Measurements from ENCODE around the gene FBXO41.

The FBXO41 gene

DNA sequence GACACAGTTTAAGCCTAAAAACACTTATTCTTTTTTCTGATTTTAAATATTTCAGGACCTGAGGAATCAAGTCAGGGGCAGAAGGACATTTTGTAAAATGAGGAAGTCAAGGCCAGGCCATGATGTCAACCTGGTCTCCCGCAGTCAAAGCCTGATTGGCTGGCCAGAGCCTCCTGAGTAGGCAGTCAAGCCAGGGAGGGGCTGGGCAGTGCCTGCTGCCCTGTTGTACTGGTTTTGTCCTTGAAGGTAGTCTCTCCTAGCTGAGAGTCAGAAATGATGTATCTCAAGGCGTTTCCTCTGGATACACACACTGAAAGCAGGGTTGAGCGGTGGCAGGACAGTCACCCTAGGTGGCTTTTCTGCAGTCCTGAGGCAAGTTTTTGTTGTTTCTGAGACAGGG lies 30.4 kb downstream of the FBXO41 start:
- no peaks in the 10 kb centered on the region for H3K79me2 ChIP-seq (ENCODE audit: control insufficient read depth, low read length)
- no peaks in the 10 kb centered on the region for H3K9me2 ChIP-seq (replicated peaks; ENCODE audit: control insufficient read depth, low read length)
- H3K4me1 ChIP-seq (ENCODE audit: control insufficient read depth, low read length), result peaks cover 14% of the 10 kb centered on the region
- peaks cover 88% of the 10 kb centered on the region for H3K36me3 ChIP-seq (ENCODE audit: control insufficient read depth, low read length)
- TF ChIP-seq, protein P1, sequence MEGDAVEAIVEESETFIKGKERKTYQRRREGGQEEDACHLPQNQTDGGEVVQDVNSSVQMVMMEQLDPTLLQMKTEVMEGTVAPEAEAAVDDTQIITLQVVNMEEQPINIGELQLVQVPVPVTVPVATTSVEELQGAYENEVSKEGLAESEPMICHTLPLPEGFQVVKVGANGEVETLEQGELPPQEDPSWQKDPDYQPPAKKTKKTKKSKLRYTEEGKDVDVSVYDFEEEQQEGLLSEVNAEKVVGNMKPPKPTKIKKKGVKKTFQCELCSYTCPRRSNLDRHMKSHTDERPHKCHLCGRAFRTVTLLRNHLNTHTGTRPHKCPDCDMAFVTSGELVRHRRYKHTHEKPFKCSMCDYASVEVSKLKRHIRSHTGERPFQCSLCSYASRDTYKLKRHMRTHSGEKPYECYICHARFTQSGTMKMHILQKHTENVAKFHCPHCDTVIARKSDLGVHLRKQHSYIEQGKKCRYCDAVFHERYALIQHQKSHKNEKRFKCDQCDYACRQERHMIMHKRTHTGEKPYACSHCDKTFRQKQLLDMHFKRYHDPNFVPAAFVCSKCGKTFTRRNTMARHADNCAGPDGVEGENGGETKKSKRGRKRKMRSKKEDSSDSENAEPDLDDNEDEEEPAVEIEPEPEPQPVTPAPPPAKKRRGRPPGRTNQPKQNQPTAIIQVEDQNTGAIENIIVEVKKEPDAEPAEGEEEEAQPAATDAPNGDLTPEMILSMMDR (IDR thresholded peaks at IDR 0.05; ENCODE audit: low read depth, low read length, poor library complexity, severe bottlenecking), result no peak
- H3K27ac ChIP-seq (ENCODE audit: low read depth, low read length), result no peak overlapping the region
- H3K27me3 ChIP-seq (ENCODE audit: control insufficient read depth, low read length), result no peaks in the 10 kb centered on the region
- no peak overlapping the region for H3K4me3 ChIP-seq (ENCODE audit: low read length)
- no peak overlapping the region for H3K4me2 ChIP-seq (ENCODE audit: low read length)
- H4K20me1 ChIP-seq (ENCODE audit: control insufficient read depth, insufficient read depth, low read depth, low read length), result peaks cover 3% of the 10 kb centered on the region; the same call in 1 of the 2 replicates
- H3F3A ChIP-seq (ENCODE audit: control insufficient read depth, insufficient read depth), result peaks cover 30% of the 10 kb centered on the region
- no peaks in the 10 kb centered on the region for H3K9me3 ChIP-seq (ENCODE audit: control insufficient read depth, insufficient read depth, low read length)

DNA sequence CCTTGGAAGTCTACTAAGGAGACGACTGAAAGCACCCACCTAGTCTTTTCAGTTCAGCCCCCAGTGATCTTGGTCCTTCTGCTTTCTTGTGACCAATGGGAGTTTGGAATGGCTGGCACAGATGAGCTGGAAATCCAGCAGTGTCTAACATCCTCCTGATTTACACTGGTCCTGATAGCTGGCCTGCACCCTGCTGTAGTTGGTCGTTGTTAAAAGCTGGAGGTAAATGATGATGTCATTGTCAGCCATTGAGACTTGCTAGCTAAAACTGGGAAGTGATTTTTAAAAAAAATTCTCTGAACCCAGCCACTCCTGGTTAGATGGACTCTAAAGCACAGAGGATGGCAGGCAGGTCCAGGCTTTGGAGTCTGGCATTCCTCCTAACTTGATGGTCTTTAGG lies 30.9 kb downstream of the FBXO41 start:
- Histone ChIP-seq H3K36me3 (ENCODE audit: control insufficient read depth, low read length) (peaks cover 88% of the 10 kb centered on the region), H3K4me2 (ENCODE audit: low read length) (no peak overlapping the region), H3K4me3 (ENCODE audit: low read length) (no peak overlapping the region), H3K27ac (ENCODE audit: low read depth, low read length) (no peak overlapping the region; the same call in 1 of the 2 replicates), H3K9me2 (replicated peaks; ENCODE audit: control insufficient read depth, low read length) (no peaks in the 10 kb centered on the region), H3K27me3 (ENCODE audit: control insufficient read depth, low read length) (no peaks in the 10 kb centered on the region), H3K4me1 (ENCODE audit: control insufficient read depth, low read length) (peaks cover 8% of the 10 kb centered on the region), H4K20me1 (ENCODE audit: control insufficient read depth, insufficient read depth, low read depth, low read length) (peaks cover 3% of the 10 kb centered on the region; the same call in 1 of the 2 replicates), H3F3A (ENCODE audit: control insufficient read depth, insufficient read depth) (peaks cover 32% of the 10 kb centered on the region), H3K9me3 (ENCODE audit: control insufficient read depth, insufficient read depth, low read length) (no peaks in the 10 kb centered on the region), H3K79me2 (ENCODE audit: control insufficient read depth, low read length) (no peaks in the 10 kb centered on the region)
- TF ChIP-seq, protein P1 (IDR thresholded peaks at IDR 0.05; ENCODE audit: low read depth, low read length, poor library complexity, severe bottlenecking), result no peak
- TF ChIP-seq EZH2phosphoT487 (IDR thresholded peaks at IDR 0.05; ENCODE audit: borderline replicate concordance, low read length), result no peak

DNA sequence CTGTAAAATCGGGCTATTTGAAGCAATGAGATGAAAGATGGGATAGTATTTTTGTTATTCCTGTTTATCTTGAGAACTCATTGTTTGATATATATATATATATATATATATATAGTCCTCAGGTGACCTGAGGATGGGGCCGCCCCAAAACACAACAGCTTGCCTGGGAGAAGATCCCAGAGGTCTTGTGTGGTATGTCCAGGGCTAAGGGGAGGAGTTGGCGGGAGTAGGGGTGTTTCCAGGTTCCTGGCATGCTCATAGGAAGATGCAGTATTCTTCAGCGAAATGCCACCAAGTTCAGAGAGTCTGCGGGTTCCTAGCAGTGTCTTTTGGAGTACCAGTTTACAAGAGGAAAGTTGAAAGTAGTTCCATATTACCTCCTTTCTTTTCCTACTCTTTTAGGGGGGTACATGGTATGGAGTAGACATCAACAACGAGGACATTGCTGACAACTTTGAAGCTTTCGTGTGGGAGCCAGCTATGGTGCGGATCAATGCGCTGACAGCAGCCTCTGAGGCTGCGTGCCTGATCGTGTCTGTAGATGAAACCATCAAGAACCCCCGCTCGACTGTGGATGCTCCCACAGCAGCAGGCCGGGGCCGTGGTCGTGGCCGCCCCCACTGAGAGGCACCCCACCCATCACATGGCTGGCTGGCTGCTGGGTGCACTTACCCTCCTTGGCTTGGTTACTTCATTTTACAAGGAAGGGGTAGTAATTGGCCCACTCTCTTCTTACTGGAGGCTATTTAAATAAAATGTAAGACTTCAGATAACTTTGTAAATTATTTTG lies 31.8 kb downstream of the FBXO41 start:
- Histone ChIP-seq H3F3A (ENCODE audit: control insufficient read depth, insufficient read depth) (peaks cover 32% of the 10 kb centered on the region), H3K4me1 (ENCODE audit: control insufficient read depth, low read length) (no peaks in the 10 kb centered on the region), H3K27me3 (ENCODE audit: control insufficient read depth, low read length) (no peaks in the 10 kb centered on the region), H3K4me3 (ENCODE audit: low read length) (no peak overlapping the region), H3K4me2 (ENCODE audit: low read length) (no peak overlapping the region), H4K20me1 (ENCODE audit: control insufficient read depth, insufficient read depth, low read depth, low read length) (peaks cover 7% of the 10 kb centered on the region; the same call in 1 of the 2 replicates), H3K9me3 (ENCODE audit: control insufficient read depth, insufficient read depth, low read length) (no peaks in the 10 kb centered on the region), H3K9me2 (replicated peaks; ENCODE audit: control insufficient read depth, low read length) (no peaks in the 10 kb centered on the region), H3K27ac (ENCODE audit: low read depth, low read length) (no peak overlapping the region), H3K36me3 (ENCODE audit: control insufficient read depth, low read length) (peaks cover 88% of the 10 kb centered on the region), H3K79me2 (ENCODE audit: control insufficient read depth, low read length) (no peaks in the 10 kb centered on the region)
- TF ChIP-seq, protein P1 (IDR thresholded peaks at IDR 0.05; ENCODE audit: low read depth, low read length, poor library complexity, severe bottlenecking), result no peak
- TF ChIP-seq EZH2phosphoT487 (IDR thresholded peaks at IDR 0.05; ENCODE audit: borderline replicate concordance, low read length), result no peak
